Right cardiac atrium (tissue), 5 donors: Measurements from ENCODE around the gene OR2A7. TPM values are rescaled to one million over a fixed set of nuclear protein-coding genes. Genes with fewer than 3 reads are reported as not detected.
"Not testable (repeated sequence)": the region's sequence is repeated elsewhere in the genome, so short reads cannot be mapped to it uniquely, and the experiment has no call there.

Experiments
- ATAC-seq, 2 donors: fragments of 200-7000 bp; cut with Tn5 transposase; one replicate each; pipeline versions ENCODE4 v1.8.0 to v1.9.1; 2020; ENCODE audit warnings: moderate library complexity in 2 of 2, mild to moderate bottlenecking in 1 of 2
- DNase-seq, 3 donors: peaks; one replicate each; pipeline ENCODE4 v3.0.0-alpha.2; 2020
- H3K27ac ChIP-seq: one replicate; pipeline ENCODE4 v1.5.1; 2013; ENCODE audit warnings: mild to moderate bottlenecking, low read length, control low read depth, moderate library complexity
- H3K27me3 ChIP-seq: one replicate; pipeline ENCODE4 v1.6.1; 2013; ENCODE audit not compliant: control insufficient read depth, insufficient read depth
- H3K4me1 ChIP-seq: one replicate; pipeline ENCODE4 v1.6.1; 2013; ENCODE audit warnings: low read length; ENCODE audit not compliant: control insufficient read depth, insufficient read depth
- H3K4me3 ChIP-seq: one replicate; pipeline ENCODE4 v1.5.1; 2013; ENCODE audit warnings: low read length, control low read depth
- H3K9me3 ChIP-seq: one replicate; pipeline ENCODE4 v1.6.1; 2013; ENCODE audit warnings: low read length; ENCODE audit not compliant: control insufficient read depth
- WGBS: extraction: QIAGEN DNeasy Blood & Tissue Kit; methylation state at CpG from one replicate; pipeline ENCODE4 v1.1.7; 2013; 5-methylcytosine and 5-hydroxymethylcytosine counted together
- intact Hi-C, 4 donors: fragments of 100-400 bp; cut with DNase I; formaldehyde crosslinking; loops; one replicate each; pipeline versions ENCODE4 v1.11.0 to v1.14.0; 2022 to 2023
- polyA plus RNA-seq: library from polyadenylated mRNA; stranded (reverse); fragments of 200-250 nt; gene quantifications from one replicate; pipeline ENCODE4 v1.2.3, GENCODE V29; 2013
- total RNA-seq, 4 donors: library from RNA; stranded (reverse); fragmentation: NEBNext Ultra II Directional; extraction: Animal tissue kit (Norgen Biotek cat#: 25700); gene quantifications; one replicate each; pipeline ENCODE4 v1.2.1, GENCODE V29; 2021
- donor health status: healthy with polysubstance abuse.
- donor health status: DM: no; HTN: yes; CAD: no.
- donor health status: DM: no; HTN: no; CAD: no.
- donor health status: DM: no; HTN: yes; CAD: no; lungs with severe emphysema.
- donor health status: DM: yes; HTN: yes; CAD: no.

Gene OR2A7
- total and polyA plus RNA-seq, 5 donors, result 0.40 to 1.5 (median 1.4) TPM

DNA sequence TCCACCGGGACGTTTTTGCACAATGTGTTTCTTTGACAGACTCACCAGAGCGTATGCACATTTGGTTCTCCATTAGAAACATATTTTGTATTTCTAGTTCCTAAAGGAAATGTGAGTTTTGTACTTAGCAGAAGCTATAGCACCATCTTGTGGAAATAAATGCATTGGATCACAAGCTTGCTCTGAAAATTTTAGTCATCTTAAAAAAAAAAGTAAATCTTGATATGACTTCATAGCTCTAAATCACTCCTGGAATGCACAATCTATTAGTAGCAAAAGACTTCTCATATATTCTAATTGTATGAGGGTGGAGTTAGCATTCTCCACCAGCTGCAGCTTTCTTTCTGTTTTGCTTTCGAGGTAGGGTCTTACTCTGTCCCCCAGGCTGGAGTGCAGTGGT lies 45.4 kb downstream of the OR2A7 start:
- H3K9me3 ChIP-seq, DNase-seq, H3K4me1 ChIP-seq, intact Hi-C loops, H3K27ac ChIP-seq, H3K4me3 ChIP-seq, H3K27me3 ChIP-seq: not testable (repeated sequence)
- ATAC-seq, result peak in 1 of 2 donors; percentile 19
- WGBS, result no CpG with 5 or more reads among the region's 4 CpGs

DNA sequence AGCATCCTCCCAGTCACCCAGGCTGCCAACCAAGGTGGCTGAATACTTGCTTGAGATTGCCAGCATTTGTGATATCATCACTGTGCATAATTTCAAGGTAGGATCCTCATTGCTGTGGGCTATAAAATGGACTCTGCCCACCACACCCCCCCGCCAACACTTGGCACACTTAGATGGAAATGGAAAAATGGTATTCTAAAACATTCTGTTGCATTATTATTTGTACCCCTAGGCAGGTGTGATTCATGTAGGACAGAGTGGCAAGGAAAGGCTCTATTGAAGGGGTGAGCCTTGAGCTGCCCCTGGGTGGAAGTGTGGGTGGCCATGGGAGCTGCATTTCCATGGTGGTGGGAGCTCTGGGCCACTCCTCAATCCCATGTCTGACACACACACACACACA lies 46.0 kb downstream of the OR2A7 start:
- 99% methylated on average over 1 of the region's 1 CpG for WGBS
- peak in 1 of 3 donors; percentile 9 for DNase-seq
- H3K9me3 ChIP-seq, H3K4me3 ChIP-seq, H3K27me3 ChIP-seq, intact Hi-C loops, H3K27ac ChIP-seq, ATAC-seq, H3K4me1 ChIP-seq: not testable (repeated sequence)

- H3K4me1 ChIP-seq, H3K27me3 ChIP-seq, DNase-seq, intact Hi-C loops, H3K4me3 ChIP-seq, H3K27ac ChIP-seq, H3K9me3 ChIP-seq: not testable (repeated sequence)
- peak in 1 of 2 donors; percentile 27 for ATAC-seq
Observed at GRCh38 chr7:144217200-144217599, 47.4 kb downstream of the OR2A7 start.

Other genes with a start within 250 kb of the OR2A7 start
- gene OR2A5, start 215.8 kb downstream of the OR2A7 start, total RNA-seq, result not detected
- not detected for gene OR2A5, start 215.8 kb downstream of the OR2A7 start, polyA plus RNA-seq
- not detected for gene OR2A25, start 195.0 kb downstream of the OR2A7 start, total RNA-seq
- gene OR2A25, start 195.0 kb downstream of the OR2A7 start, polyA plus RNA-seq, result not detected
- not detected for gene OR2A12, start 178.5 kb downstream of the OR2A7 start, total RNA-seq
- gene OR2A12, start 178.5 kb downstream of the OR2A7 start, polyA plus RNA-seq, result not detected
- not detected for gene OR2A2, start 155.2 kb downstream of the OR2A7 start, total RNA-seq
- not detected for gene OR2A2, start 155.2 kb downstream of the OR2A7 start, polyA plus RNA-seq
- gene OR2A14, start 141.6 kb downstream of the OR2A7 start, total RNA-seq, result not detected
- gene OR2A14, start 141.6 kb downstream of the OR2A7 start, polyA plus RNA-seq, result not detected
- gene CTAGE4, start 81.3 kb downstream of the OR2A7 start, total RNA-seq, result under 1 TPM in 3 of 4 donors, not detected in 1; 0.14 to 0.28 (median 0.24) TPM
- gene CTAGE4, start 81.3 kb downstream of the OR2A7 start, polyA plus RNA-seq, result 0.41 TPM
- 1 to 10 TPM in 3 of 4 donors, under 1 TPM in 1; 0.29 to 4.1 (median 2.6) TPM for gene ARHGEF35, start 69.0 kb downstream of the OR2A7 start, total RNA-seq
- gene ARHGEF35, start 69.0 kb downstream of the OR2A7 start, polyA plus RNA-seq, result 2.9 TPM
- gene OR2A42, start 25.2 kb downstream of the OR2A7 start, total RNA-seq, result not detected
- 0.20 TPM for gene OR2A42, start 25.2 kb downstream of the OR2A7 start, polyA plus RNA-seq
- gene CTAGE8, start 4.5 kb upstream of the OR2A7 start, total RNA-seq, result under 1 TPM; 0.14 to 0.91 (median 0.38) TPM
- 0.23 TPM for gene CTAGE8, start 4.5 kb upstream of the OR2A7 start, polyA plus RNA-seq
- under 1 TPM in 1 of 4 donors, not detected in 3; 0.39 TPM for gene OR2A1, start 47.6 kb upstream of the OR2A7 start, total RNA-seq
- 0.02 TPM for gene OR2A1, start 47.6 kb upstream of the OR2A7 start, polyA plus RNA-seq
- gene ARHGEF5, start 90.6 kb upstream of the OR2A7 start, total RNA-seq, result 1 to 10 TPM; 3.2 to 4.4 (median 4.3) TPM
- 1.9 TPM for gene ARHGEF5, start 90.6 kb upstream of the OR2A7 start, polyA plus RNA-seq
- gene NOBOX, start 138.9 kb upstream of the OR2A7 start, total RNA-seq, result not detected
- gene NOBOX, start 138.9 kb upstream of the OR2A7 start, polyA plus RNA-seq, result not detected